Panc1 (cell line): ENCODE measurements around the gene CCDC34. TPM values are rescaled to one million over a fixed set of nuclear protein-coding genes. Genes with fewer than 3 reads are reported as not detected.

Source experiments
- ATAC-seq: fragments of 200-7000 bp; cut with Tn5 transposase; 2 replicates; pipeline ENCODE4 v1.9.1; 2020; ENCODE audit warnings: mild to moderate bottlenecking, moderate library complexity
- BruUV-seq: library from RNA; stranded (reverse); fragments of 400-500 nt; replicated peaks from 2 replicates; lab custom pipeline; 2021; lab: Mats Ljungman, UMichigan
- CTCF ChIA-PET: fragments of 300-600 bp; sonication (Branson Sonifier 250); formaldehyde crosslinking; loops from one replicate; lab custom pipeline; 2022; ENCODE audit warnings: antibody characterized with exemption; lab: Charles Lee
- POLR2A ChIA-PET: fragments of 300-600 bp; sonication (Branson Sonifier 250); formaldehyde crosslinking; loops from one replicate; lab custom pipeline; 2022; ENCODE audit warnings: antibody characterized with exemption; lab: Charles Lee
- DNase-seq: peaks from one replicate; pipeline ENCODE4 v3.0.0-alpha.2; 2010; ENCODE audit warnings: low read depth, low spot score
- H3K27ac ChIP-seq: 2 replicates; pipeline ENCODE4 v1.5.1; 2011; ENCODE audit warnings: mild to moderate bottlenecking, low read length, inconsistent platforms
- H3K27me3 ChIP-seq: fragments of 200-500 bp; sonication (Bioruptor generic); 2 replicates; pipeline ENCODE4 v1.6.0; 2014; ENCODE audit warnings: low read length, inconsistent platforms; ENCODE audit not compliant: control insufficient read depth, insufficient read depth
- H3K36me3 ChIP-seq: fragments of 200-500 bp; sonication (Bioruptor generic); 2 replicates; pipeline ENCODE4 v1.5.1; 2014; ENCODE audit warnings: inconsistent platforms, mild to moderate bottlenecking, low read length, moderate library complexity; ENCODE audit not compliant: control insufficient read depth, insufficient read depth
- H3K4me1 ChIP-seq: 2 replicates; pipeline ENCODE4 v1.5.1; 2011; ENCODE audit warnings: inconsistent platforms, mild to moderate bottlenecking, low read length, moderate library complexity; ENCODE audit not compliant: control insufficient read depth, insufficient read depth
- H3K4me3 ChIP-seq, 2 experiments: 2 replicates each; pipeline ENCODE4 v1.5.1; 2011 to 2012; ENCODE audit warnings: low read depth in 2 of 2, low read length in 2 of 2, mild to moderate bottlenecking in 2 of 2, inconsistent platforms in 1 of 2, moderate library complexity in 1 of 2
- H3K9me3 ChIP-seq: fragments of 200-500 bp; sonication (Bioruptor generic); 2 replicates; pipeline ENCODE4 v1.5.1; 2014; ENCODE audit warnings: low read depth, mild to moderate bottlenecking, inconsistent platforms, low read length, moderate library complexity; ENCODE audit not compliant: control insufficient read depth, insufficient read depth
- POLR2AphosphoS5 ChIP-seq: IDR thresholded peaks from 2 replicates; pipeline ENCODE4 v1.6.1; 2012; ENCODE audit warnings: mild to moderate bottlenecking, low read depth, low read length, moderate library complexity
- SIN3A ChIP-seq: IDR thresholded peaks from 2 replicates; pipeline ENCODE4 v1.6.1; 2012; ENCODE audit warnings: low read depth, mild to moderate bottlenecking, low read length, moderate library complexity, borderline replicate concordance; ENCODE audit not compliant: insufficient read depth
- TCF7L2 ChIP-seq: IDR thresholded peaks from 2 replicates; pipeline ENCODE4 v1.6.1; 2011; ENCODE audit warnings: mild to moderate bottlenecking, low read depth, low read length, inconsistent platforms
- in situ Hi-C: cut with HindIII; loops from 2 replicates; pipeline ENCODE4 v1.10.0; 2016; ENCODE audit warnings: low sequenced_read_pairs, low pct_unique_long_range_greater_than_20kb
- intact Hi-C: fragments of 100-400 bp; cut with micrococcal nuclease; formaldehyde crosslinking; loops from one replicate; pipeline ENCODE4 v1.10.0; 2022; ENCODE audit not compliant: unreplicated experiment
- total RNA-seq: library from RNA; stranded (reverse); gene quantifications from one replicate; pipeline ENCODE4 v1.2.1, GENCODE V29; 2021; ENCODE audit not compliant: unreplicated experiment
- TF ChIP-seq, protein P1 (sequence below), 2 experiments: IDR thresholded peaks; 2 replicates each; pipeline ENCODE4 v1.6.1; 2011 to 2012; ENCODE audit warnings: low read depth in 2 of 2, control low read depth in 1 of 2, low read length in 1 of 2, mild to moderate bottlenecking in 1 of 2, moderate library complexity in 1 of 2; ENCODE audit not compliant: insufficient read depth in 1 of 2
- TF ChIP-seq, protein P2 (sequence below): fragments of 450-650 bp; IDR thresholded peaks from 2 replicates; pipeline ENCODE4 v1.5.1; 2017; ENCODE audit warnings: mild to moderate bottlenecking

Gene CCDC34
- total RNA-seq, 1 experiment from 2014 or later: 28.3 TPM

DNA sequence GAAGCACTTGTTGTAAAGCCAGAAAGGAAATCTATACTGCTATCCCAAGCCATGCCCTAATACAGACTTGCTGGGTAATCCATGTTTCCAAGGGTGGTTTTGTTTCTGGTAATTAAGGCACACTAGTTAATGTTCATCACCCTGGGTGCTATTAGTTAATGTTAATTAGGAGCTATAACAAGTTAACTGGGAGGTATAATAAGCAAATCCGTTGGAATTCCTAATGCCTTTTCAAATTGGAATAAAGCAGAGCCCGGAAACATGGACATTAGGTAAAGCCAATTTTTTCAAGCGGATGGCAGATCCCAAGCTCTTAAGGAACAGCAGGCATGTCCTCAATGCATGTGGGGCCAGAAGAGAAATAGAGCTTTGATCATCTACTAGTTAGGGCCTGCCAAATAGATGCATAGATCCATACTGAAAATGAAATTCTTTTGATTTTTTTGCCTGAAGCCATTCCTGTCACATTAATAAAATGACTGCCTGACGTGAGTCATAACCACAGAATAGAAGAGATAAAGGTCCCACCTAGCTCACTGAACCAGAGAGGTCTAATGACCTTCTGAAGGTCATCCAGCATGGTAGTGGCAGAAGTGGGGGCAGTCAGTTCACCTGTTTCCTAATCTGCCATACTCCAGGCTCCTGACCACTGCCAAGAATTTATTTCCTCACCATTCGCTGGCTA is 28.5 kb upstream of the CCDC34 start:
- DNase-seq: no peak
- intact Hi-C loops (no loop called here), in situ Hi-C loops (no loop called here)
- TF ChIP-seq, protein P1, sequence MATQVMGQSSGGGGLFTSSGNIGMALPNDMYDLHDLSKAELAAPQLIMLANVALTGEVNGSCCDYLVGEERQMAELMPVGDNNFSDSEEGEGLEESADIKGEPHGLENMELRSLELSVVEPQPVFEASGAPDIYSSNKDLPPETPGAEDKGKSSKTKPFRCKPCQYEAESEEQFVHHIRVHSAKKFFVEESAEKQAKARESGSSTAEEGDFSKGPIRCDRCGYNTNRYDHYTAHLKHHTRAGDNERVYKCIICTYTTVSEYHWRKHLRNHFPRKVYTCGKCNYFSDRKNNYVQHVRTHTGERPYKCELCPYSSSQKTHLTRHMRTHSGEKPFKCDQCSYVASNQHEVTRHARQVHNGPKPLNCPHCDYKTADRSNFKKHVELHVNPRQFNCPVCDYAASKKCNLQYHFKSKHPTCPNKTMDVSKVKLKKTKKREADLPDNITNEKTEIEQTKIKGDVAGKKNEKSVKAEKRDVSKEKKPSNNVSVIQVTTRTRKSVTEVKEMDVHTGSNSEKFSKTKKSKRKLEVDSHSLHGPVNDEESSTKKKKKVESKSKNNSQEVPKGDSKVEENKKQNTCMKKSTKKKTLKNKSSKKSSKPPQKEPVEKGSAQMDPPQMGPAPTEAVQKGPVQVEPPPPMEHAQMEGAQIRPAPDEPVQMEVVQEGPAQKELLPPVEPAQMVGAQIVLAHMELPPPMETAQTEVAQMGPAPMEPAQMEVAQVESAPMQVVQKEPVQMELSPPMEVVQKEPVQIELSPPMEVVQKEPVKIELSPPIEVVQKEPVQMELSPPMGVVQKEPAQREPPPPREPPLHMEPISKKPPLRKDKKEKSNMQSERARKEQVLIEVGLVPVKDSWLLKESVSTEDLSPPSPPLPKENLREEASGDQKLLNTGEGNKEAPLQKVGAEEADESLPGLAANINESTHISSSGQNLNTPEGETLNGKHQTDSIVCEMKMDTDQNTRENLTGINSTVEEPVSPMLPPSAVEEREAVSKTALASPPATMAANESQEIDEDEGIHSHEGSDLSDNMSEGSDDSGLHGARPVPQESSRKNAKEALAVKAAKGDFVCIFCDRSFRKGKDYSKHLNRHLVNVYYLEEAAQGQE (IDR thresholded peaks at IDR 0.05; ENCODE audit: insufficient read depth in 1 of 2, low read depth in 2 of 2, low read length in 1 of 2): no peak
- TF ChIP-seq SIN3A (no peak), POLR2AphosphoS5 (no peak), TCF7L2 (no peak)
- TF ChIP-seq, protein P2, sequence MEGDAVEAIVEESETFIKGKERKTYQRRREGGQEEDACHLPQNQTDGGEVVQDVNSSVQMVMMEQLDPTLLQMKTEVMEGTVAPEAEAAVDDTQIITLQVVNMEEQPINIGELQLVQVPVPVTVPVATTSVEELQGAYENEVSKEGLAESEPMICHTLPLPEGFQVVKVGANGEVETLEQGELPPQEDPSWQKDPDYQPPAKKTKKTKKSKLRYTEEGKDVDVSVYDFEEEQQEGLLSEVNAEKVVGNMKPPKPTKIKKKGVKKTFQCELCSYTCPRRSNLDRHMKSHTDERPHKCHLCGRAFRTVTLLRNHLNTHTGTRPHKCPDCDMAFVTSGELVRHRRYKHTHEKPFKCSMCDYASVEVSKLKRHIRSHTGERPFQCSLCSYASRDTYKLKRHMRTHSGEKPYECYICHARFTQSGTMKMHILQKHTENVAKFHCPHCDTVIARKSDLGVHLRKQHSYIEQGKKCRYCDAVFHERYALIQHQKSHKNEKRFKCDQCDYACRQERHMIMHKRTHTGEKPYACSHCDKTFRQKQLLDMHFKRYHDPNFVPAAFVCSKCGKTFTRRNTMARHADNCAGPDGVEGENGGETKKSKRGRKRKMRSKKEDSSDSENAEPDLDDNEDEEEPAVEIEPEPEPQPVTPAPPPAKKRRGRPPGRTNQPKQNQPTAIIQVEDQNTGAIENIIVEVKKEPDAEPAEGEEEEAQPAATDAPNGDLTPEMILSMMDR: no peak
- no peak for ATAC-seq
- Histone ChIP-seq H3K27ac (peak overlapping the region; percentile 65), H3K4me1 (peaks cover 76% of the 10 kb centered on the region), H3K27me3 (no peaks in the 10 kb centered on the region), H3K9me3 (no peaks in the 10 kb centered on the region), H3K36me3 (no peaks in the 10 kb centered on the region), H3K4me3 (no peak overlapping the region)
- ChIA-PET POLR2A (interaction anchor here (0.6 to 0.7 kb wide), 2 partner anchors 32 to 698 kb away, joined by 3 read pairs; no protein-coding TSS in a partner anchor), CTCF (no interaction called here)
- no TSS peak for BruUV-seq

- BruUV-seq: no TSS peak
- Histone ChIP-seq H3K36me3 (peaks cover under 1% of the 10 kb centered on the region; the same call in 1 of the 2 replicates), H3K4me1 (peaks cover 74% of the 10 kb centered on the region), H3K9me3 (no peaks in the 10 kb centered on the region), H3K27me3 (no peaks in the 10 kb centered on the region), H3K27ac (peak overlapping the region; percentile 65), H3K4me3 (no peak overlapping the region)
- ATAC-seq (no peak), DNase-seq (no peak)
- CTCF ChIA-PET: no interaction called here
- TF ChIP-seq, protein P2: peak; percentile 40; the same call in 1 of the 2 replicates
- no peak for TF ChIP-seq TCF7L2
- in situ Hi-C loops (no loop called here), intact Hi-C loops (no loop called here)
- POLR2A ChIA-PET: no interaction called here
These were observed 27.6 kb upstream of the CCDC34 start for GRCh38 chr11:27390318-27391295.
